Activated CD4-positive, alpha-beta T cell treated with anti-CD3 and anti-CD28 coated beads for 36 hours (primary cell): ENCODE measurements around the gene ZNF287. TPM values are rescaled to one million over a fixed set of nuclear protein-coding genes. Genes with fewer than 3 reads are reported as not detected.
A peak's percentile ranks its signal among the peaks of the same experiment; 100 is the strongest.

Experiments
- ATAC-seq: fragments of 200-7000 bp; cut with Tn5 transposase; one replicate; pipeline ENCODE4 v1.10.0; 2021; ENCODE audit warnings: mild to moderate bottlenecking, moderate library complexity
- CTCF ChIA-PET: fragments of 350-600 bp; sonication (Branson Sonifier 250); formaldehyde crosslinking; loops from one replicate; lab custom pipeline; 2021; ENCODE audit warnings: antibody characterized with exemption; lab: Charles Lee
- POLR2A ChIA-PET: fragments of 350-600 bp; sonication (Branson Sonifier 250); formaldehyde crosslinking; loops from one replicate; lab custom pipeline; 2021; ENCODE audit warnings: antibody characterized with exemption, inconsistent platforms; lab: Charles Lee
- DNase-seq: peaks from one replicate; pipeline ENCODE4 v3.0.0-alpha.2; 2020
- H3K27ac Mint-ChIP-seq: one replicate; pipeline ENCODE4 v1.8.0; 2021; ENCODE audit warnings: mixed read lengths
- H3K27me3 Mint-ChIP-seq: one replicate; pipeline ENCODE4 v1.8.0; 2021; ENCODE audit warnings: mixed read lengths
- H3K36me3 Mint-ChIP-seq: one replicate; pipeline ENCODE4 v1.8.0; 2021; ENCODE audit warnings: low read depth, mixed read lengths
- H3K4me1 Mint-ChIP-seq: one replicate; pipeline ENCODE4 v1.8.0; 2021; ENCODE audit warnings: mixed read lengths
- H3K4me3 Mint-ChIP-seq: one replicate; pipeline ENCODE4 v1.8.0; 2021; ENCODE audit warnings: mild to moderate bottlenecking, moderate library complexity, mixed read lengths
- H3K9me3 Mint-ChIP-seq: one replicate; pipeline ENCODE4 v1.8.0; 2021; ENCODE audit warnings: low read depth, mixed read lengths
- intact Hi-C, 2 experiments: fragments of 100-400 bp; cut with DNase I in 1 of 2; cut with micrococcal nuclease in 1 of 2; formaldehyde crosslinking; loops; one replicate each; pipeline versions ENCODE4 v1.14.2 to v1.15.1; 2022 to 2024; cut with DNase I, micrococcal nuclease
- total RNA-seq, 2 experiments: library from RNA; stranded (reverse); gene quantifications; one replicate each; pipeline ENCODE4 v1.2.3, GENCODE V29; 2021

ZNF287 gene
- total RNA-seq, 2 experiments from 2014 or later = 9.4 TPM

- CTCF ChIA-PET = interaction anchor here (0.5 to 1.0 kb wide), 2 partner anchors 63 to 131 kb away, joined by 3 read pairs; no protein-coding TSS in a partner anchor
- H3K27ac Mint-ChIP-seq = no peak overlapping the region
- intact Hi-C loops = no loop called here
- DNase-seq (peak; percentile 6), ATAC-seq (no peak)
- H3K9me3 Mint-ChIP-seq = no peaks in the 10 kb centered on the region
- POLR2A ChIA-PET = no interaction called here
- peaks cover 32% of the 10 kb centered on the region for H3K27me3 Mint-ChIP-seq
- H3K36me3 Mint-ChIP-seq = no peaks in the 10 kb centered on the region
- H3K4me1 Mint-ChIP-seq = peaks cover 6% of the 10 kb centered on the region
- no peak overlapping the region for H3K4me3 Mint-ChIP-seq
These were observed 52.4 kb downstream of the ZNF287 start for GRCh38 chr17:16516594-16517051.

GRCh38 chr17:16515933-16516332, 53.1 kb downstream of the ZNF287 start:
- H3K27me3 Mint-ChIP-seq = peaks cover 30% of the 10 kb centered on the region
- intact Hi-C loops = no loop called here
- H3K36me3 Mint-ChIP-seq = no peaks in the 10 kb centered on the region
- peaks cover 5% of the 10 kb centered on the region for H3K4me1 Mint-ChIP-seq
- H3K27ac Mint-ChIP-seq = no peak overlapping the region
- ChIA-PET CTCF (no interaction called here), POLR2A (no interaction called here)
- no peaks in the 10 kb centered on the region for H3K9me3 Mint-ChIP-seq
- DNase-seq (no peak), ATAC-seq (no peak)
- H3K4me3 Mint-ChIP-seq = no peak overlapping the region

GRCh38 chr17:16513873-16514272, 55.1 kb downstream of the ZNF287 start:
- no peaks in the 10 kb centered on the region for H3K9me3 Mint-ChIP-seq
- intact Hi-C loops = no loop called here
- peaks cover 5% of the 10 kb centered on the region for H3K4me1 Mint-ChIP-seq
- no peak for ATAC-seq
- POLR2A ChIA-PET = no interaction called here
- H3K27ac Mint-ChIP-seq = no peak overlapping the region
- CTCF ChIA-PET = no interaction called here
- H3K27me3 Mint-ChIP-seq = peaks cover 22% of the 10 kb centered on the region
- H3K4me3 Mint-ChIP-seq = no peak overlapping the region
- DNase-seq = no peak
- H3K36me3 Mint-ChIP-seq = no peaks in the 10 kb centered on the region

GRCh38 chr17:16512011-16512410, 57.0 kb downstream of the ZNF287 start:
- DNase-seq = no peak
- Mint-ChIP-seq H3K27me3 (peaks cover 13% of the 10 kb centered on the region), H3K4me1 (peaks cover 5% of the 10 kb centered on the region), H3K9me3 (no peaks in the 10 kb centered on the region), H3K27ac (no peak overlapping the region), H3K4me3 (no peak overlapping the region), H3K36me3 (no peaks in the 10 kb centered on the region)
- ChIA-PET POLR2A (interaction anchor here (0.7 kb wide), 1 partner anchor 53 kb away, joined by 3 read pairs; no protein-coding TSS in a partner anchor), CTCF (interaction anchor here (1.2 kb wide), 2 partner anchors 9 to 10 kb away, joined by 3 to 4 read pairs; no protein-coding TSS in a partner anchor)
- no peak for ATAC-seq
- intact Hi-C loops = no loop called here

GRCh38 chr17:16511593-16511992, 57.4 kb downstream of the ZNF287 start:
- Mint-ChIP-seq H3K36me3 (no peaks in the 10 kb centered on the region), H3K4me3 (no peak overlapping the region), H3K27ac (no peak overlapping the region), H3K4me1 (peaks cover 5% of the 10 kb centered on the region), H3K27me3 (peaks cover 9% of the 10 kb centered on the region), H3K9me3 (no peaks in the 10 kb centered on the region)
- intact Hi-C loops = no loop called here
- ChIA-PET POLR2A (interaction anchor here (0.7 kb wide), 1 partner anchor 53 kb away, joined by 3 read pairs; no protein-coding TSS in a partner anchor), CTCF (interaction anchor here (0.5 to 1.2 kb wide), 4 partner anchors 10 to 593 kb away, joined by 3 to 4 read pairs (median 4); no protein-coding TSS in a partner anchor)
- ATAC-seq (no peak), DNase-seq (no peak)

GRCh38 chr17:16507918-16508533, 61.0 kb downstream of the ZNF287 start:
- DNase-seq = no peak
- Mint-ChIP-seq H3K4me1 (peaks cover 5% of the 10 kb centered on the region), H3K36me3 (no peaks in the 10 kb centered on the region), H3K27ac (no peak overlapping the region), H3K9me3 (no peaks in the 10 kb centered on the region), H3K27me3 (no peaks in the 10 kb centered on the region), H3K4me3 (no peak overlapping the region)
- CTCF ChIA-PET = interaction anchor here (0.6 to 2.4 kb wide), 4 partner anchors 13 to 469 kb away, joined by 3 to 10 read pairs (median 4); no protein-coding TSS in a partner anchor
- no peak for ATAC-seq
- POLR2A ChIA-PET = no interaction called here
- intact Hi-C loops = no loop called here

- no peak overlapping the region for H3K4me3 Mint-ChIP-seq
- no peaks in the 10 kb centered on the region for H3K9me3 Mint-ChIP-seq
- ATAC-seq (no peak), DNase-seq (no peak)
- intact Hi-C loops = no loop called here
- no peaks in the 10 kb centered on the region for H3K4me1 Mint-ChIP-seq
- ChIA-PET POLR2A (no interaction called here), CTCF (interaction anchor here (1.3 kb wide), 1 partner anchor 16 kb away, joined by 3 read pairs; no protein-coding TSS in a partner anchor)
- H3K36me3 Mint-ChIP-seq = no peaks in the 10 kb centered on the region
- no peaks in the 10 kb centered on the region for H3K27me3 Mint-ChIP-seq
- no peak overlapping the region for H3K27ac Mint-ChIP-seq
These were observed 62.8 kb downstream of the ZNF287 start for GRCh38 chr17:16506188-16506587.

GRCh38 chr17:16504984-16505383, 64.0 kb downstream of the ZNF287 start:
- DNase-seq (no peak), ATAC-seq (no peak)
- Mint-ChIP-seq H3K9me3 (no peaks in the 10 kb centered on the region), H3K4me3 (no peak overlapping the region), H3K4me1 (no peaks in the 10 kb centered on the region), H3K27ac (no peak overlapping the region), H3K27me3 (no peaks in the 10 kb centered on the region), H3K36me3 (no peaks in the 10 kb centered on the region)
- CTCF ChIA-PET = interaction anchor here (0.7 kb wide), 1 partner anchor 1333 kb away, joined by 3 read pairs; no protein-coding TSS in a partner anchor
- intact Hi-C loops = no loop called here
- POLR2A ChIA-PET = no interaction called here

Other genes with a start within 250 kb of the ZNF287 start
- 100 to 1,000 TPM; 100 to 132 TPM for gene CENPV, start 215.7 kb downstream of the ZNF287 start, total RNA-seq
- 1,000 to 10,000 TPM; 1,578 to 1,806 TPM for gene UBB, start 188.1 kb downstream of the ZNF287 start, total RNA-seq
- 10 to 100 TPM; 24.3 to 35.6 TPM for gene TRPV2, start 153.6 kb downstream of the ZNF287 start, total RNA-seq
- gene LRRC75A, start 77.0 kb downstream of the ZNF287 start, total RNA-seq = 1 to 10 TPM; 1.1 to 1.2 TPM
- gene ZNF624, start 84.6 kb upstream of the ZNF287 start, total RNA-seq = 1 to 10 TPM; 3.7 to 4.4 TPM
- 1 to 10 TPM; 7.0 to 7.6 TPM for gene CCDC144A, start 121.0 kb upstream of the ZNF287 start, total RNA-seq